Loucy (cell line): Measurements from ENCODE around the gene ADD2.

Experiments
- EZH2phosphoT487 ChIP-seq: fragments of 200-600 bp; IDR thresholded peaks from 2 replicates; pipeline ENCODE4 v1.6.1; 2018; ENCODE audit warnings: antibody characterized with exemption, mild to moderate bottlenecking, moderate library complexity, borderline replicate concordance
- TF ChIP-seq, protein P1 (sequence below): fragments of 200-600 bp; sonication (generic); conservative IDR thresholded peaks from 2 replicates; pipeline ENCODE4 v1.5.1; 2014; ENCODE audit warnings: mild to moderate bottlenecking, antibody characterized with exemption, low read length

- TF ChIP-seq, protein P1, sequence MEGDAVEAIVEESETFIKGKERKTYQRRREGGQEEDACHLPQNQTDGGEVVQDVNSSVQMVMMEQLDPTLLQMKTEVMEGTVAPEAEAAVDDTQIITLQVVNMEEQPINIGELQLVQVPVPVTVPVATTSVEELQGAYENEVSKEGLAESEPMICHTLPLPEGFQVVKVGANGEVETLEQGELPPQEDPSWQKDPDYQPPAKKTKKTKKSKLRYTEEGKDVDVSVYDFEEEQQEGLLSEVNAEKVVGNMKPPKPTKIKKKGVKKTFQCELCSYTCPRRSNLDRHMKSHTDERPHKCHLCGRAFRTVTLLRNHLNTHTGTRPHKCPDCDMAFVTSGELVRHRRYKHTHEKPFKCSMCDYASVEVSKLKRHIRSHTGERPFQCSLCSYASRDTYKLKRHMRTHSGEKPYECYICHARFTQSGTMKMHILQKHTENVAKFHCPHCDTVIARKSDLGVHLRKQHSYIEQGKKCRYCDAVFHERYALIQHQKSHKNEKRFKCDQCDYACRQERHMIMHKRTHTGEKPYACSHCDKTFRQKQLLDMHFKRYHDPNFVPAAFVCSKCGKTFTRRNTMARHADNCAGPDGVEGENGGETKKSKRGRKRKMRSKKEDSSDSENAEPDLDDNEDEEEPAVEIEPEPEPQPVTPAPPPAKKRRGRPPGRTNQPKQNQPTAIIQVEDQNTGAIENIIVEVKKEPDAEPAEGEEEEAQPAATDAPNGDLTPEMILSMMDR = no peak
- no peak for TF ChIP-seq EZH2phosphoT487
Measured at GRCh38 chr2:70717431-70718038, 50.5 kb downstream of the ADD2 start.
